GM12801 (cell line): ENCODE results near the gene ALCAM.

ENCODE experiments used
- CTCF ChIP-seq: IDR thresholded peaks from one replicate; pipeline ENCODE4 v1.5.1; 2011; ENCODE audit warnings: control low read depth; ENCODE audit not compliant: insufficient read length; ENCODE audit errors: extremely low read depth

ALCAM gene

GRCh38 chr3:105349684-105350387 is 16.9 kb upstream of the ALCAM start:
- no peak for TF ChIP-seq CTCF

GRCh38 chr3:105351821-105352220 is 14.9 kb upstream of the ALCAM start:
- TF ChIP-seq CTCF = no peak

- no peak for TF ChIP-seq CTCF
Measured at GRCh38 chr3:105352976-105353375, 13.7 kb upstream of the ALCAM start.

- TF ChIP-seq CTCF = no peak
Measured at GRCh38 chr3:105353485-105354161, 13.1 kb upstream of the ALCAM start.

GRCh38 chr3:105354429-105354828 is 12.3 kb upstream of the ALCAM start:
- no peak for TF ChIP-seq CTCF

GRCh38 chr3:105355408-105356061 is 11.2 kb upstream of the ALCAM start:
- TF ChIP-seq CTCF = no peak

GRCh38 chr3:105356396-105356795 is 10.3 kb upstream of the ALCAM start:
- no peak for TF ChIP-seq CTCF
